Neuronal stem cell (in vitro differentiated cells): ENCODE measurements around the gene NPBWR2.

Experiments
- DNase-seq: peaks from one replicate; pipeline ENCODE4 v3.0.0-alpha.2; 2013; ENCODE audit warnings: low spot score
- H2AFZ ChIP-seq: one replicate; pipeline ENCODE4 v1.6.1; 2013; ENCODE audit warnings: mild to moderate bottlenecking, low read length, inconsistent platforms
- H2AK5ac ChIP-seq: 2 replicates; pipeline ENCODE4 v1.6.1; 2013; ENCODE audit warnings: low read depth, mild to moderate bottlenecking, inconsistent platforms, low read length, moderate library complexity, mixed read lengths
- H2BK120ac ChIP-seq: 2 replicates; pipeline ENCODE4 v1.6.1; 2013; ENCODE audit warnings: low read depth, mild to moderate bottlenecking, inconsistent platforms, low read length, moderate library complexity, mixed read lengths
- H2BK12ac ChIP-seq: one replicate; pipeline ENCODE4 v1.6.1; 2013; ENCODE audit warnings: low read length, inconsistent platforms
- H2BK15ac ChIP-seq: 2 replicates; pipeline ENCODE4 v1.6.1; 2013; ENCODE audit warnings: mild to moderate bottlenecking, low read length, inconsistent platforms, mixed read lengths
- H2BK5ac ChIP-seq: one replicate; pipeline ENCODE4 v1.6.1; 2013; ENCODE audit warnings: inconsistent platforms, mild to moderate bottlenecking, low read length, moderate library complexity
- H3K14ac ChIP-seq: one replicate; pipeline ENCODE4 v1.6.1; 2013; ENCODE audit warnings: low read length, inconsistent platforms
- H3K18ac ChIP-seq: 2 replicates; pipeline ENCODE4 v1.6.1; 2013; ENCODE audit warnings: low read length, inconsistent platforms
- H3K23ac ChIP-seq: 2 replicates; pipeline ENCODE4 v1.6.1; 2013; ENCODE audit warnings: low read depth, mild to moderate bottlenecking, mixed read lengths, low read length, inconsistent platforms; ENCODE audit not compliant: poor library complexity
- H3K27ac ChIP-seq: replicated peaks from 3 replicates; pipeline ENCODE4 v1.5.1; 2013; ENCODE audit warnings: low read length, inconsistent platforms
- H3K27me3 ChIP-seq, 3 experiments: 2 replicates each; pipeline ENCODE4 v1.6.1; 2013; ENCODE audit warnings: low read length in 3 of 3, mild to moderate bottlenecking in 2 of 3, inconsistent platforms in 1 of 3, low read depth in 1 of 3, mixed read lengths in 1 of 3, moderate library complexity in 1 of 3; ENCODE audit not compliant: control insufficient read depth in 3 of 3, insufficient read depth in 3 of 3
- H3K36me3 ChIP-seq, 2 donors: replicated peaks in 1 of 2; 2 replicates each; pipeline ENCODE4 v1.6.1; 2013; ENCODE audit warnings: low read length in 2 of 2; ENCODE audit not compliant: control insufficient read depth in 2 of 2, insufficient read depth in 2 of 2
- H3K4ac ChIP-seq: 2 replicates; pipeline ENCODE4 v1.6.1; 2013; ENCODE audit warnings: inconsistent platforms, mild to moderate bottlenecking, low read length, moderate library complexity
- H3K4me1 ChIP-seq, 2 donors: 1 replicate in 1 of 2; 2 replicates in 1 of 2; pipeline ENCODE4 v1.6.1; 2013; ENCODE audit warnings: low read length in 2 of 2, low read depth in 1 of 2; ENCODE audit not compliant: control insufficient read depth in 2 of 2, insufficient read depth in 1 of 2
- H3K4me2 ChIP-seq: one replicate; pipeline ENCODE4 v1.6.1; 2013; ENCODE audit warnings: mild to moderate bottlenecking, low read length, inconsistent platforms; ENCODE audit not compliant: insufficient read depth, poor library complexity, severe bottlenecking
- H3K4me3 ChIP-seq, 2 donors: 2 replicates each; pipeline ENCODE4 v1.5.1; 2013; ENCODE audit warnings: low read length in 2 of 2, mild to moderate bottlenecking in 2 of 2, inconsistent platforms in 1 of 2, moderate library complexity in 1 of 2
- H3K79me1 ChIP-seq: one replicate; pipeline ENCODE4 v1.6.1; 2013; ENCODE audit warnings: low read depth, mild to moderate bottlenecking, inconsistent platforms, low read length, moderate library complexity
- H3K9ac ChIP-seq: one replicate; pipeline ENCODE4 v1.6.1; 2013; ENCODE audit warnings: mild to moderate bottlenecking, low read depth, low read length, inconsistent platforms; ENCODE audit not compliant: poor library complexity
- H3K9me3 ChIP-seq, 2 donors: replicated peaks in 1 of 2; 2 replicates each; pipeline versions ENCODE3 to v1.6.1; 2013; ENCODE audit warnings: low read length in 2 of 2, mild to moderate bottlenecking in 2 of 2, inconsistent platforms in 1 of 2, low read depth in 1 of 2, mixed read lengths in 1 of 2, moderate library complexity in 1 of 2; ENCODE audit not compliant: control insufficient read depth in 2 of 2, insufficient read depth in 1 of 2
- H4K8ac ChIP-seq: one replicate; pipeline ENCODE4 v1.6.1; 2013; ENCODE audit warnings: low read depth, mild to moderate bottlenecking, inconsistent platforms, low read length, moderate library complexity
- H4K91ac ChIP-seq: one replicate; pipeline ENCODE4 v1.6.1; 2013; ENCODE audit warnings: low read length, low read depth, mild to moderate bottlenecking, inconsistent platforms; ENCODE audit not compliant: poor library complexity
- WGBS, 2 donors: extraction: QIAGEN DNeasy Blood & Tissue Kit; methylation state at CpG; one replicate each; pipeline ENCODE4 v1.1.7; 2013; ENCODE audit warnings: missing lambda C conversion rate in 2 of 2, mixed read lengths in 1 of 2; ENCODE audit not compliant: insufficient read length in 2 of 2, insufficient replicate concordance in 1 of 2; ENCODE audit errors: extremely low coverage in 2 of 2; 5-methylcytosine and 5-hydroxymethylcytosine counted together

Gene NPBWR2

GRCh38 chr20:64092258-64093012 is 14.9 kb downstream of the NPBWR2 start:
- Histone ChIP-seq H3K4me1 (peaks cover 4% of the 10 kb centered on the region in 2 donors), H4K91ac (no peak overlapping the region), H3K27ac (no peak overlapping the region), H3K4me3 (peak overlapping the region in 1 of 2 donors; percentile 60), H3K27me3 (peaks cover 0 to 32% (median 7%) of the 10 kb centered on the region in 3 experiments), H3K36me3 (no peaks in the 10 kb centered on the region), H3K4me2 (no peak overlapping the region), H2BK120ac (no peak overlapping the region), H2BK12ac (no peak overlapping the region), H4K8ac (no peak overlapping the region), H2AK5ac (peak overlapping the region; percentile 59), H3K9me3 (peaks cover 5 to 6% of the 10 kb centered on the region in 2 donors), H3K9ac (peak overlapping the region; percentile 78), H2BK5ac (no peak overlapping the region), H2BK15ac (peak overlapping the region; percentile 32), H3K23ac (no peak overlapping the region), H2AFZ (no peak overlapping the region), H3K79me1 (no peaks in the 10 kb centered on the region), H3K18ac (peak overlapping the region; percentile 44), H3K14ac (no peak overlapping the region), H3K4ac (no peak overlapping the region)
- WGBS, 2 donors = no CpG with 5 or more reads among the region's 27 CpGs
- no peak for DNase-seq

- peaks cover 0 to 34% (median 7%) of the 10 kb centered on the region in 3 experiments for H3K27me3 ChIP-seq
- WGBS, 2 donors = no CpG with 5 or more reads among the region's 16 CpGs
- H3K79me1 ChIP-seq = no peaks in the 10 kb centered on the region
- H3K27ac ChIP-seq = no peak overlapping the region
- peak overlapping the region; percentile 63 for H2AK5ac ChIP-seq
- peaks cover 4% of the 10 kb centered on the region in 2 donors for H3K4me1 ChIP-seq
- H3K18ac ChIP-seq = peak overlapping the region; percentile 38
- H3K4me3 ChIP-seq = no peak overlapping the region
- H2BK12ac ChIP-seq = peak overlapping the region; percentile 73
- H3K4ac ChIP-seq = no peak overlapping the region
- no peak overlapping the region for H3K4me2 ChIP-seq
- peak overlapping the region; percentile 60 for H3K23ac ChIP-seq
- no peak overlapping the region for H3K14ac ChIP-seq
- no peak overlapping the region for H2BK5ac ChIP-seq
- DNase-seq = no peak
- no peak overlapping the region for H2BK15ac ChIP-seq
- no peak overlapping the region for H4K8ac ChIP-seq
- H4K91ac ChIP-seq = no peak overlapping the region
- peaks cover 7 to 8% of the 10 kb centered on the region in 2 donors for H3K9me3 ChIP-seq
- H3K36me3 ChIP-seq = no peaks in the 10 kb centered on the region
- H2BK120ac ChIP-seq = no peak overlapping the region
- H2AFZ ChIP-seq = no peak overlapping the region
- H3K9ac ChIP-seq = no peak overlapping the region
Observed at GRCh38 chr20:64091770-64092169, 15.6 kb downstream of the NPBWR2 start.

- Histone ChIP-seq H2AFZ (no peak overlapping the region), H3K36me3 (no peaks in the 10 kb centered on the region), H2BK5ac (no peak overlapping the region), H3K4ac (no peak overlapping the region), H3K4me3 (no peak overlapping the region), H3K18ac (peak overlapping the region; percentile 38), H3K23ac (peak overlapping the region; percentile 60), H2AK5ac (peak overlapping the region; percentile 63), H2BK15ac (no peak overlapping the region), H2BK12ac (peak overlapping the region; percentile 73), H2BK120ac (no peak overlapping the region), H3K4me1 (peaks cover 4% of the 10 kb centered on the region in 2 donors), H3K9me3 (peaks cover 8 to 11% of the 10 kb centered on the region in 2 donors), H3K4me2 (no peak overlapping the region), H3K9ac (no peak overlapping the region), H4K8ac (no peak overlapping the region), H3K27me3 (peaks cover 0 to 38% (median 8%) of the 10 kb centered on the region in 3 experiments), H3K79me1 (no peaks in the 10 kb centered on the region), H3K14ac (no peak overlapping the region), H4K91ac (no peak overlapping the region), H3K27ac (no peak overlapping the region)
- no CpG with 5 or more reads among the region's 19 CpGs for WGBS, 2 donors
- no peak for DNase-seq
Observed at GRCh38 chr20:64091340-64091739, 16.0 kb downstream of the NPBWR2 start.

- Histone ChIP-seq H2BK15ac (no peak overlapping the region), H4K91ac (no peak overlapping the region), H3K4ac (no peak overlapping the region), H2BK12ac (no peak overlapping the region), H3K36me3 (no peaks in the 10 kb centered on the region), H3K27ac (no peak overlapping the region), H2BK5ac (no peak overlapping the region), H2AK5ac (peak overlapping the region; percentile 46), H3K4me2 (no peak overlapping the region), H3K9ac (no peak overlapping the region), H4K8ac (no peak overlapping the region), H3K18ac (no peak overlapping the region), H3K4me3 (peak overlapping the region in 1 of 2 donors; percentile 54), H2AFZ (no peak overlapping the region), H3K27me3 (peaks cover 0 to 48% (median 14%) of the 10 kb centered on the region in 3 experiments), H2BK120ac (no peak overlapping the region), H3K79me1 (no peaks in the 10 kb centered on the region), H3K23ac (peak overlapping the region; percentile 67), H3K9me3 (peaks cover 8 to 19% of the 10 kb centered on the region in 2 donors), H3K14ac (no peak overlapping the region), H3K4me1 (peaks cover 4 to 5% of the 10 kb centered on the region in 2 donors)
- DNase-seq = no peak
- WGBS, 2 donors = no CpG with 5 or more reads among the region's 10 CpGs
Observed at GRCh38 chr20:64090165-64090564, 17.2 kb downstream of the NPBWR2 start.
